Hepatocyte (in vitro differentiated cells): Measurements from ENCODE around the gene GPR157.

Experiments used
- CTCF ChIP-seq: fragments of 200-600 bp; sonication (generic); IDR thresholded peaks from 2 replicates; pipeline ENCODE4 v1.5.1; 2016; ENCODE audit warnings: antibody characterized with exemption, mild to moderate bottlenecking; ENCODE audit not compliant: poor library complexity
- EZH2 ChIP-seq: fragments of 200-600 bp; sonication (generic); IDR thresholded peaks from 2 replicates; pipeline ENCODE4 v1.6.1; 2016; ENCODE audit warnings: antibody characterized with exemption, mild to moderate bottlenecking, borderline replicate concordance
- EZH2phosphoT487 ChIP-seq: fragments of 200-600 bp; sonication (generic); IDR thresholded peaks from one replicate; pipeline ENCODE4 v1.6.1; 2018; ENCODE audit warnings: antibody characterized with exemption, mild to moderate bottlenecking, low read depth, moderate library complexity; ENCODE audit not compliant: unreplicated experiment, severe bottlenecking

DNA sequence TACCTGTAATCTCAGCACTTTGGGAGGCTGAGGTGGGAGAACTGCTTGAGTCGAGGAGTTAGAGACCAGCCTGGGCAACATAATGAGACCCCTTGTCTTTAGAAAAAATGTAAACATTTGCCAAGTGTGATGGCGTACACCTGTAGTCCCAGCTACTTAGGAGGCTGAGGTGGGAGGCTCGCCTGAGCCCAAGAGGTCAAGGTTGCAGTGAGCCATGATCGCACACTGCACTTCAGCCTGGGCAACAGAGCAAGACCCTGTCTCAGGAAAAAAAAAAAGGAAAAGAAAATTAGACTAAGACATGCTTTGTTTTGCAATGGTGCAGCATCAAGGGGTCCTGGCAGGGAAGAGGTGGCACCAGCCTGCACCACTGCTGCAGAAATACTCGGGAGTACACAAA is 16.8 kb upstream of the GPR157 start:
- TF ChIP-seq CTCF (no peak), EZH2 (no peak), EZH2phosphoT487 (no peak)
